Activated CD8-positive, alpha-beta memory T cell treated with anti-CD3 and anti-CD28 coated beads, Interleukin-2, amount 50 U/mL, for 48 hours (primary cell): Measurements from ENCODE around the gene INTS6L.

Experiments
- DNase-seq: peaks from one replicate; pipeline ENCODE4 v3.0.0-alpha.2; 2020

Gene INTS6L

GRCh38 chrX:135629342-135629741 is 108.9 kb downstream of the INTS6L start:
- no peak for DNase-seq
